Measurements from ENCODE around the gene HSH2D.

The HSH2D gene

DNA sequence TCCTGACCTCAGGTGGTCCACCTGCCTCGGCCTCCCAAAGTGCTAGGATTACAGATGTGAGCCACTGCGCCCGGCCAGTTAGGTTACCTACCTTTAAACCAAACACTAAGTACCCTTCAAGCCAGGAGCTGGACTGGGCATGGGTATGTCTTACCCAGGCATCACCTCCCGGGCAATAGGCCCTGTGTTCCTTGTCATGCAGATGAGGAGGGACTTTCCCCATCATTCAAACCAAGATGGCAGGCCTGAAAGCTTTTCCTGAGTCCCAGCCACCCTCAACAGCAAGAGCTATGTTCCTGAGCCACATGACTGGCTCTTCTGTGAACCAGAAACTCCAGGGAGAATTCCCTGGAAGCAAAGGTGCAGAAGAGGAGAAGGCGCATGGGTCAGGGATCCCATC is 22.3 kb upstream of the HSH2D start:
- no peak for DNase-seq (ENCODE audit: low spot score)

DNA sequence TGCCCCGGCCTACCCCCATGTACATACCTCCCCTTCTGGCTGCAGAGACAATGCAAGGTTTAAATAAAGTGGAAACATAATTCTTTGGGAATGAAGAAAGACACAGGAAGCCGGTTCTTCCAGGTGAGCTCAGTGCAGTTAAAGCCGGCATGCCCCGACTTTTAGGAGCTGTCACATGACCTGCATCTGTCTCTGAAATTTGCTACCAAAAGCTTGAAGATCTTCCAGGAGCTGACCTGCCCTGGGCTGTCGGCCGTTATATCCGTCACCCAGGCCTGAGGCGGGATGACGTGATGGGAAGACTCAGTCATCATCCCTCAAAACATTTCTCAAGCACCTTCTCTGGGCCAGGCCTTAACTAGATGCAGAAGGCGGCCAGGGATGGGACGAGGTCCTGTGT is 21.5 kb upstream of the HSH2D start:
- DNase-seq (ENCODE audit: low spot score) = no peak

DNA sequence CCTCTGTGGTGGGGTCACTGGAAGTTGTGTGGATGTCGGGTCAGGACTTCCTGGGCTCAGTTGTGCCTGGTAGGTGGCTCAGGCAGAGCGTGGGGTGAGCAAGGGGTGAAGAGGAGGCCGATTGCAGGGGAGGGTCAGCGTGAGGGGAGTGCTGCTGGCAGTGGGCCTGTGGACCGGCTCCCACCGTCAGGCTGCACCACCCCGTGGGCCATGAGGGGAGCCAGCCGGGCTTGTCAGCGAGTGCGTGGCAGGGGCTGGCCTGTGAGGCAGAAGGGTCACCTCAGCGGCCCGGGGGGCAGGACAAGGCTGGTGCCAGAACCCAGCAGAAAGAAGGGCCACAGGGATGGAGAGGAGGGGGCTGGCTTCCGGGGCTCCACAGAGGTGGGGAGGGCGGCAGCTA is 18.5 kb upstream of the HSH2D start:
- no peak for DNase-seq (ENCODE audit: low spot score)

DNA sequence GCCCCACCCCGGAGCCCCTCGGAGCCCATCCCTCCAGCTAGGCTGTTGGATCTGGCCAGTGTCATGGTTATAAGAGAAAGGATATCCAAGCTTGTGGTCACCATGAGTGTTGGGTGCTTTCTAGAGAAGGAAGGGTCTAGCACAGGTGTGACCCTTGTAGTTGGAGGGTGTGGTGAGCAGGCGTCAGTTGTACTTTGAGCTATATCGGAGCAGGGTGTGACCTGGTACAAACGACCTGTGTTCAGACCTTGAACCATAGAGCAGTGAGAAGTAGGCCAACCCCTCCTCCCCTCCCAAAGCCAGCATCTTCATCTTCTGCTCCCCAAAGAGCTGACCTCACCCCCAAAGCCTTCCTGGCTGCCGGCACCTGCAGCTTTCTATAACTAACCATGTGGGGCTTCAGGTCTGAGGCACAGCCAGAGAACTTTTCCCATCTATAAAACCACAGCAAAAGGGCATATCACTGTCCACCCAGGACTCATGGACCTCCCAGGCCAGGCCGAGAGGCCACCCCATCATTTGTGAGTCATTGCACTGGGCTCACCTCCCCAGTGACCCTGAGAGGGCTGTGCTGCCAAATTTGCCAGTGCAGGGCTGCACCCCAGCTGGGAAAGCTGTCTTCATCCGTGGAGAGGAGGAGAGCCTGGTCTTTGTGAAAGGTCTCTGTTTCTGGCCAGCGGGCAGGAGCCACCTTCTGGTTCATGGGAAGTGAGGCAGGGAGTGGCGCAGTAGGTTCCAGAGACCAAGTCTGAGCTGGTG is 17.6 kb upstream of the HSH2D start:
- no peak for DNase-seq (ENCODE audit: low spot score)

DNA sequence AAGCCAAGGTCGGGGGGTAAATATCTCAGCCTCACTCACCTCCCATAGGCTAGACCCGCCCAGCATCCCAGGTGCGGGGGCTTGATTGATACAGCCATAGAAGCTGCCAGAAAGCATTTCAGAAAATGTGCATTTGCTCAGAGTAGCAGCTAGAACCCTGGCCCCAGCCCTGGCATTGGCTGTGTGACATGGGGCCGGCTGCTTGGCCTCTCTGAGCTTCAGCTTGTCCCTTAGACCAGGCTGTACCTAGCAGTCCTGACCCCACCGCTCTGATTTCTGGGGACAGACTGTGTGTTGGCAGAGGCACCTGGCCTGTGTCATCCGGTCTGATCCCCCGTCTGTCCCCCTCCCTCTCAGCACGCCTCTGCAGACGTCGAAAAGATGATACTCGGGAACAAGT is 16.4 kb upstream of the HSH2D start:
- no peak for DNase-seq (ENCODE audit: low spot score)

DNA sequence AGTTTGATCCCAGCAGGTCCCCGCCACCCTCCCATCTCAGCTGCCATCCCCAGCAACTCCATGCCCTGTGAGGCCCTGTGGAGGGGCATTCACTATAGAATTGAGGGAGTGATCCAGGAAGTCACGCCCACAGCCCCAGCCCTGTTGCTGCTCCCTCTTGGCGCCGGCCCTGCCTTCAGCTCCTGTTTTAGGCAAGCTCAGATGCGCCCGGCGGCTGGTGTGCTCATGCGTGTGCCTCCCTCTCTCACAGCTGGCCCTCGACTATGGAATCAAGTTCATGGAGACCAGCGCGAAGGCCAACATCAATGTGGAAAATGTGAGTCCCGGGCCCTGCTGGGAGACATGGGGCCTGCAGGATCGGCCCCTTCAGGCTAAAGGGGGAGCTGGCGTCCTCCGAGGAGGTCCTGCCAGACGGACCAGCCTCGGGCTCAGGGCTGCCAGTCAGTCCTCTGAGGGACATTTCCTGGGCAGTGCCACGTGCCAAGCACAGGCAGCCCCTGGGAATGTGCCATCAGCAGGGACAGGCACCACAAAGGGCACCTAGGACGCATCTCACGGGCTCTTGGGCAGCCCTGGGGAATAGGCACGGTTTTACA is 15.6 kb upstream of the HSH2D start:
- DNase-seq (ENCODE audit: low spot score) = no peak

DNA sequence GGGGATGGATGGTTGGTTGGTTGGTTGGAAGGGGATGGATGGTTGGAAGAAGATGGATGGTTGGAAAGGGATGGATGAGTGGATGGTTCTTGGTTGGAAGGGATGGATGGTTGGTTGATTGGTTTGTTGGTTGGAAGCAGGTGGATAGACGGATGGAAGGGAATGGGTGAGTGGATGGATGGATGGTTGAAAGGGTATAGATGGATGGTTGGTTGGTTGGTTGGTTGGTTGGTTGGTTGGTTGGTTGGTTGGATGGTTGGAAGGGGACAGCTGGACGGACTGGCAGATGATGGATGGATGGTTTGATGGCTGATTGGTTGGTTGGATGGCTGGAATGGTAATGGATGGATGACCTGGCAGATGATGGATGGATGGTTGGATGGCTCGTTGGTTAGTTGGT is 11.8 kb upstream of the HSH2D start:
- no peak for DNase-seq (ENCODE audit: low spot score)

DNA sequence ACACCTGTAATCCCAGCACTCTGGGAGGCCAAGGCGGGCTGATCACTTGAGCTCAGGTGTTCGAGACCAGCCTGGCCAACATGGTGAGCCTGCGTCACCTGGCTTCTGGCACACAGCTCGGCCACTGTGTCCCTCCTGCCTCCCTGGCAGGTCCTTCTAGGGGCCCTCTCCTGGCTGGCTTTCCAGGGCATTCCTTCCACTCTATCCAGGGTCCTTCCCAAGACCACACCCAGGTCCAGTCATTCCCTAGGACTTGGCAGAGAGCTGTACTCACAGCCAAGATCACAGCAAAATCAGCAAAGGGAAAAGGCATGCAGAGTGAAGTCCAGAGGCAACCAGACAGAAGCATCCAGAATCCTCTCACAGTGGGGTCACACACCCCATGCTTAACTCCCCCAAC is 9.7 kb upstream of the HSH2D start:
- DNase-seq (ENCODE audit: low spot score) = no peak

DNA sequence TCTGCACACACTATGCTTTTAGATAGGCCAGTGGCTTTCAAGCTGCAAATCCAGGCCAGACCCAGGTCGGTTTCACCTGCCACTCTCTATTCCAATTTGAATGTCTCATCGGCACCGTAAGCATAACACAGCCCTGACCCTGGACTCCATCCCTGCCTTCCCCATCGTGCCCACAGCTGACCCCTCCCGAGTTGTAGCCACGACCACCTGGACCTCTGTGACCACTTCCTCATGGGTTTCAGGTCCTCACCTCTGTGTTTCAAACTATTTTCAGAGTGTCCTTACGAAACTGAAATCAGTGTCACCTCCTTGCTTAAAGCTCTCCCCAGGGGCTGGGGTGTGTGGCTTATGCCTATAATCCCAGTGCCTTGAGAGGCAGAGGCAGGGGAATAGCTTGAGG is 9.0 kb upstream of the HSH2D start:
- no peak for DNase-seq (ENCODE audit: low spot score)

DNA sequence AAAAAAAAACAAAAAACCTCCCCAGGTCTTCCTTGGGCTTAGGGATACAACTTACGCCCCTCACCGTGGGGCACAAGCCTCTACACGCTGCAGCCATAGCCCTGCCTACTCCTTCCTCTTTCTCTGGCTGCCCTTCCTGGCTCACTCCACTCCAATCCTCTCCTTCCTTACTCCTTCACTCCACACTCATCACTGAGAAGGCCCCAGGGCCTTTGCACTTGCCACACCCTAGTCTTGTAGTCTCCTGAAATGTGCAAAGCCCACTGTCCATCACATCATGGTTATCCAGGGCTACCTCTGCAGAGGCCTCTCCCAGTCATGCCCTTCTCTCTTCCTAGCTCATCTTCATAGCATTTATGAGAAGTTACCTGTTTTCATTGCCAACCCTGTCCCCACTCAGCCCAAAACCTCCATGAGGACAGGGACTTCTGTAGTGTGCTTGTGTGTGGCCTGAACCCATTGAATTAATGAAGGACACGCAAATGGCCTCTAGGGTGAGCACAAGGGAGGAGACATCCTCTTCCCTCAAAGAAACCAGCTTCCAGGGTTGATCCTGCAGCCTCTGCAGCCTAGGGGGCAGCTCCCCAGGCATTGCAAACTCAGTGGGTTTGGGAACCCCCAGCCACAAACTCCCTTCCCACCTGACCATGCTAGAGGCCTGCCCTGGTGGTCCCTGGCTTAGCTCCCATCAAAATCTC is 7.9 kb upstream of the HSH2D start:
- DNase-seq (ENCODE audit: low spot score) = no peak

DNA sequence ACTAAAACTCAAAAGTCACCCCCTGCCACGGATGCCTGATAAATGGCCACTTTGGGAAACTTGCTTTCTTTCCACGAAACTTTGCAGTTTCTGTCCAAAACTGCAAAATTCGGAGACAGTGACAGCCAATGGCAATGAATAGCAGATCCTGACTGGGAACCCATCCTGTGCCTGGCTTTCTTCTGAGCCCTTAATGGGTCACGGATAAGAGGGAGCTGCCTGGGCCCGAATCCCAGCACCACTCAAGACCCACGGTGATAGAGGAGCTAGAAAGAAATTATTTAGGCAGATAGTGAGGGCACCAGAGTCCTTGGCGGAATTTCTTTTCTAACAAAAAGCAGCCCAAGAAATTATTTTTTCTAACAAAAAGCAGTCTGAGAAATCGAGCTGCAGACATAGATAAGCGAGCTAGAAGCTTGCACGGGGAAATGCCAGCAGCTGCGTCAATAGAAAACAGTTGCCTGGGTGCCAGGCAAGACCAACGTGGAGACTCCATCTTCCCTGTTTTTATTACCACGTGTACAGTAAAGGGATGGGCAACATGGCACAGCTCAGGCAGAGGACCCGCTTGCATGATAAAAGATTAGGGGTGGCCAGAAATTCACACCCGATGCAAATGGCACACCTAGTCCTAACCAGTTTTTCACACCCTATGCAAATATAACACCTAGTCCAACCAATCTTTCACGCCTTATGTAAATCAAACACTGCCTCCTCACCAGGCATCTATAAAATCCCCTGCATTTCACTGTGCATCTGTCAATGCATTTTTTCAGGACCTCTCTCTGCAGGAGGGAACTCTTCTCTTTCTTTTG is 7.1 kb upstream of the HSH2D start:
- no peak for DNase-seq (ENCODE audit: low spot score)

DNA sequence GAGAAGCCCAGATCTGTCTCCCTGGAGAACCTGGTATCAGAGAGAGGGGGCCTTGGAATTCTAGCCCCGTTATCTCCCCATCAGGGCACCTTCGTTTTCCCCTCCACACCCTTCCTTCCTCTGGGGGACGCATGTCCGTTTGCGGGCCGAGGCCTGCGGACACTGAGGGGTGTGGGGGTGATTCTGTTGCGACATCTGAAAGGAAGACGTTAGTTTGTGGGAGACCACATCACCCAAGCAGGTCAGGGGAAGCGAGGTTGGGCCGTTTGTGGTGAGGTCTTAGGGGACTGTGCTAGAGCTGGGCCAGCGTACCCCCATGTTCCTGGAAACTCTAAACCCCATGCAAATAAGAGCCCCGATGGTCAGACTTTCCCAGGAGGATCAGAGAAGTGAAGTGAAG is 3.7 kb upstream of the HSH2D start:
- no peak for DNase-seq (ENCODE audit: low spot score)

DNA sequence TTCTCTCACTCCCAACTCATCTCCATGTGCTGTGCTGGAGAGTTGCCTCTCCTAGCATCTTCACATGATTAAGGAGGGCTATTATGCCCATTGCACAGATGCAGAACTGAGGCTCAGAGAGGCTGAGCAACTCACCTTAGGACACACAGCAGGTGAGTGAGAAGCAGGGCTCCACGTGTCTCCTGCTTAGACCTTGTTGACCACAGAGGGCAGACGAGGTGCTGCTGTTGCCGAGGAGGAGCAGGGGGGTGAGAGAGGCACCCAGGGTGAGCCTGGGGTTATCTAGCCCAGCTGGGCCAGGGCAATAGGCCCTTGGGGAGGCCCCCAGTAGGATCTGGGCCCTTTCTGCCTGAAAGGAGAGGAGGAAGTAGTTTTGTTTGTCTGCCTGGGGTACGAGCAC is 2.4 kb upstream of the HSH2D start:
- no peak for DNase-seq (ENCODE audit: low spot score)

DNA sequence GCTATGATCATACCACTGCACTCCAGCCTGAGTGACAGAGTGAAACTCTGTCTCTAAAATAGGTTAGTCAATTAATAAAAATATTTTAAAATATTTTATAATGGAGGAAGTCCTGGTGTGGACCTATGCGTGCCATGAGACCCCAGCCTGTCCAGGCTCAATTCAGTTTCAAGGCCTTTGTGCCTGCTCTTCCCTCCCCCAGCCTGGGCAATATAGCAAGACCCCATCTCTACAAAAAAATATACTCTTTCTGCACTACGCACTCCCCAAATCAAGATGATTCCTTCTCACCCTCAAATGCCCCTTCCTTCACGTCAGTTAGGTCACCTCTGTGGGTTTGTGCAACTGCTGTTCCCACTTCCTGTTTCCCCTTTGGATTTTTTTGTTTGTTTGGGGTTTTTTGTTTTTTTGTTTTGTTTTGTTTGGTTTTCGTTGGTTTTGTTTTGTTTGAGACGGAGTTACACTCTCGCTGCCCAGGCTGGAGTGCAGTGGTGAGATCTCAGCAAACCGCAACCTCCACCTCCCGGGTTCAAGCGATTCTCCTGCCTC is 1.4 kb upstream of the HSH2D start:
- DNase-seq (ENCODE audit: low spot score) = no peak

DNA sequence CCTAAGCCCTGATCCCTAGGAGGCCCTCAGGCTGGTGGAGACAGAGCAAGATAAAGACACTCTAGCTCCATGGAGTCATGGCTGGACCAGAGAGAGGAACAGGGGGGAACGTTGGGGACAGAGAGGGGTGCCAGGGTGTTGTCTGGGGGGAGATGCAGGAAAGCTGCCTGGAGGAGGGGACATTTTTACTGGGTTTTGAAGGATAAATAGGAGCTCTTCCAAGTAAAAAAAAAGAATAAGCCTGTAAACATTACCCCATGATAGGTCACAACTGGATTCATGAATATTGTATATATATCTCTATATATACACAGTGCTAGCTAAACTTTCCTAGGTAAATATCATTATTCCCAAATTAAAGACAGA is 714 bp downstream of the HSH2D start:
- no peak for DNase-seq (ENCODE audit: low spot score)

DNA sequence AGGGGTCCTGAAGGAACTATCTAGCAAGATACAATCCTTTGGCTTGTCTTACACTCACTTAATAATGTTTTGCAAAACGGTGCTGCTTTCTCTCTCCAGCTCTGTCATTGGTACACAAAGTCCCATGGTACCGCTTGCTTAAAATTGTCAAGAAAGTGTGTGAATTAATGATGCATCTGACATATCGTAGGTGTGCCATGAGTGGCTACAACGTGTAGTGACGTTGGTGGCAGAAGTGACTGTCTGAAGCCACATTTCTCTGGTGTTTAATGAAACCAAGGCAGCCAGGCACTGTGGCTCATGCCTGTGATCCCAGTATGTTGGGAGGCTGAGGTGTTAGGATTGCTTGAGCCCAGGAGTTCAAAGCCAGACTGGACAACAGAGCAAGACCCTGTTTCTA is 2.6 kb downstream of the HSH2D start:
- DNase-seq (ENCODE audit: low spot score) = no peak

DNA sequence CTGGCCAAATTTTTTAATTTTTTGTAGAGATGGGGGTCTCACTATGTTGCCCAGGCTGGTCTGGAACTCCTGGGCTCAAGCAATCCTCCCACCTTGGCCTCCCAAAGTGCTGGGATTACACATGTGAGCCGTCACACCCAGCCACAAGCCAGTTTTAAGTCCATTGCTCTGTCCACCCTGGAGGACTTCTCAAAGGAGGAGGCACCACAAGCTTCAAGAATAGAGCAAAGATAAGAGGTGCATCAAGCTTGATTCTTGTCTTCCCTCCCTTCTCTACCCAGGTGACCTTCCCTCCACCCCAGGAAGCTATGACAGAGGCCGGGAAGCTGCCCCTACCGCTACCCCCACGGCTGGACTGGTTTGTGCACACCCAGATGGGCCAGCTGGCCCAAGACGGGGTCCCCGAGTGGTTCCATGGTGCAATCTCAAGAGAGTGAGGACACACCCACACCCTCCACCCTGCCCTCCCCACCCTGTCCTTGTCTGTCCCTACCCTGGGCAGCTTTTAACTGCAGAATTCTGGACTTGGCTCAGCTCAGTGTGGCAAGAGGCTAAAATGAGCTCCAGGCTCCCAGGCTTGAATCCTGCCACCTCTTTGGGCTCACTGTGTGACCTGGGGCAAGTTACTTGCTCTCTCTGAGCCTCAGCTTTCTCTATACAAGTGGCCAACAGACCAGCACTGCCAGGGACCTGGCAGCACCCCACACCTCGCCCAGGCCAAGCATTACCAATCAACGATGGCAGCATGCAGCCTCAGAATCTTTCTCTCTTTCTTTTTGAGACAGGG is 5.2 kb downstream of the HSH2D start:
- no peak for DNase-seq (ENCODE audit: low spot score)

DNA sequence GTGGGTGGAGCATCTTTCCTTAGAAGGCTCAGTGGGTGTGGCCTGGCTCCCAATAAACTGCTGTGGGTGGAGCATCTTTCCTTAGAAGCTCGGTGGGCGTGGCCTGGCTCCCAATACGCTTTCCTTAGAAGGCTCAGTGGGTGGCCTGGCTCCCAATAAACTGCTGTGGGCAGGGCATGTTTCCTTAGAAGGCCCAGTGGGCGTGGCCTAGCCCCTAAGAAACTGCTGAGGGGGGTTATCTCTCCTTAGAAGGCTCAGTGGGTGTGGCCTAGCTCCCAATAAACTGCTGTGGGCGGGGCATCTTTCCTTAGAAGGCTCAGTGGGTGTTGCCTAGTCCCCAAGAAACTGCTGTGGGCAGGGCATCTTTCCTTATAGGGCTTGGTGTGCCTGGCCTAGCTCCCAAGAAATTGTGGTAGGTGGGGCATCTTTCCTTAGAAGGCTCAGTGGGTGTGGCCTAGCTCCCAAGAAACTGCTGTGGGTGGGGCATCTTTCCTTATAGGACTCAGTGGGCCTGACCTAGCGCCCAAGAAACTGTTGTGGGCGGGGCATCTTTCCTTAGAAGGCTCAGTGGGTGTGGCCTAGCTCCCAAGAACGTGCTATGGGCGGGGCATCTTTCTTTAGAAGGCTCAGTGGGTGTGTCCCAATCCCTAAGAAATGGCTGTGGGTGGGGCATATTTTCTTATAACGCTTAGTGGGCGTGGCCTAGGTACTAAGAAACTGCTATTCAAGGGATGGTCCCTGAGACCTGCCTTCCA is 10.3 kb downstream of the HSH2D start:
- no peak for DNase-seq (ENCODE audit: low spot score)

DNA sequence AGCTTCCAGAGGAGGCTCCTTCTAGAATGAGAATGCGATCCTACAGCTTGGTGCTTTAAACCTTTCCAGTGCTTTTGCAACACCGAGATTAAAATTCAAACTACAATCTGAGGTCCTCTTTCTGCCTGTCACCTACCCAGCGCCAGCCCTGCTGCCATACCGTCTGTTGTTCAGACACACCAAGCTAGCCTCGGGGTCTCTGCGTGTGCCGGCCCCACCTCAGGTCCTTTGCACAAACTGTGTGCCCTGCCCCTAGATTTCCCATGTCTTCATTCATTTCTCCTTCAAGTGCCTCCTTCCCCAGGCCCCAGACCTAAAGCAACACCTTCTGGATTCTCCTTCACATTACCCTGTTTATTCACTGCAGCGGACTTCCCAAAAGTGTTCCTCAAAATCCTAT is 11.1 kb downstream of the HSH2D start:
- no peak for DNase-seq (ENCODE audit: low spot score)

DNA sequence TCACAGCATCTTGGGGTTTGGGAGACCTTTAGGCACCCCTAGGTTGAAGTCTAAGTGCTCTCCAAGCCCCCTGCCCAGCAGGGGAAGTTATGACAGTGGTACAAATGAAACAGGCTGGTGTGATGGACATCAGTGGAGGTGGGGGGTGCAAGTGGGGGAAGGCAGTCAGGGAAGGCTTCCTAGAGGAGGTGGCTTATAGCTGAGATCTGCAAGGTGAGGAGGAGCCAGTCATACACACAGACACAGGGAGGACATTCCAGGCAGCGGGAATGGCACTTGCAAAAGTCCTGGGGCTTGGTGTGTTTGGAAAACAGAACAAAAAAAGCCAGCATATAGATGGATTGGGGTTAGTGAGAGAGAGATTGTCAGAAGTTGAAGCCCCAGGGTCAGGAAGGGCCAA is 11.6 kb downstream of the HSH2D start:
- DNase-seq (ENCODE audit: low spot score) = no peak

DNA sequence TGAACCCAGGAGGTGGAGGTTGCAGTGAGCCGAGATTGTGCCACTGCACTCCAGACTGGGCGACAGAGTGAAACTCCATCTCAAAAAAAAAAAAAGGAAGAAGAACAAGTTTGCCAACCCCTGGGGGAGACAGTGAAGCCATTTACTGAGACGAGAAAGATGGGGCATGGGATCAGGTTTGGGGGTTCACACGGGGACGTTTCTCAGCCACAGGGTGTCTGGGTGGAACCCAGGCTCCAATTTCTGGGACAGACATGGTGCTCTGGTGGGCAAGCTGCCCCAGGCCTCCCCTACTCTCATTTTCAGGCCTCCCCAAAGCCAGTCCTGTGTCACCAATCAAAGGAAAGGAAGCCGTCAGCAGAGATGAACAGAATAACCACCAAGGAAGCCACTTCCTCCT is 13.4 kb downstream of the HSH2D start:
- no peak for DNase-seq (ENCODE audit: low spot score)
